Brain microvascular endothelial cell (primary cell): ENCODE measurements around the gene TMED6.

Experiments used
- DNase-seq: peaks from one replicate; pipeline ENCODE4 v3.0.0-alpha.2; 2020
- H3K27ac ChIP-seq: fragments of 250-450 bp; sonication (Bioruptor Pico); 2 replicates; pipeline ENCODE4 v1.5.1; 2020; ENCODE audit warnings: mild to moderate bottlenecking, moderate library complexity
- H3K27me3 ChIP-seq: fragments of 250-450 bp; sonication (Bioruptor Pico); replicated peaks from 2 replicates; pipeline ENCODE4 v1.5.1; 2020; ENCODE audit warnings: mild to moderate bottlenecking
- H3K36me3 ChIP-seq: fragments of 250-450 bp; sonication (Bioruptor Pico); replicated peaks from 2 replicates; pipeline ENCODE4 v1.5.1; 2020; ENCODE audit warnings: mild to moderate bottlenecking
- H3K4me3 ChIP-seq: 2 replicates; pipeline ENCODE4 v1.5.1; 2011; ENCODE audit warnings: low read depth, mild to moderate bottlenecking, control low read depth, low read length, moderate library complexity
- CTCF ChIP-seq: IDR thresholded peaks from 2 replicates; pipeline ENCODE4 v1.5.1; 2011; ENCODE audit warnings: low read depth, mild to moderate bottlenecking, moderate library complexity, low read length, control low read depth, inconsistent platforms; ENCODE audit errors: missing control alignments
- in situ Hi-C: cut with HindIII; loops from 2 replicates; pipeline ENCODE4 v1.10.0; 2017; ENCODE audit warnings: low sequenced_read_pairs, low pct_ligation_motif_present

The TMED6 gene

GRCh38 chr16:69350536-69351133 lies 951 bp downstream of the TMED6 start:
- TF ChIP-seq CTCF: no peak

GRCh38 chr16:69349536-69349935 lies 2.0 kb downstream of the TMED6 start:
- no peak for TF ChIP-seq CTCF
- Histone ChIP-seq H3K4me3 (no peak overlapping the region), H3K27me3 (no peaks in the 10 kb centered on the region), H3K27ac (no peak overlapping the region), H3K36me3 (no peaks in the 10 kb centered on the region)
- in situ Hi-C loops: no loop called here
- DNase-seq: no peak

More at GRCh38 chr16:69350536-69351133, 951 bp downstream of the TMED6 start:
- in situ Hi-C loops: no loop called here
- Histone ChIP-seq H3K4me3 (no peak overlapping the region), H3K36me3 (no peaks in the 10 kb centered on the region), H3K27ac (no peak overlapping the region), H3K27me3 (no peaks in the 10 kb centered on the region)
- DNase-seq: no peak

- H3K36me3 ChIP-seq: peaks cover 3% of the 10 kb centered on the region
- H3K27ac ChIP-seq: no peak overlapping the region
- H3K27me3 ChIP-seq: no peaks in the 10 kb centered on the region
- no peak overlapping the region for H3K4me3 ChIP-seq
- in situ Hi-C loops: no loop called here
- TF ChIP-seq CTCF: no peak
- DNase-seq: no peak
Measured at GRCh38 chr16:69348222-69348621, 3.4 kb downstream of the TMED6 start.

- Histone ChIP-seq H3K36me3 (peaks cover 10% of the 10 kb centered on the region), H3K27me3 (no peaks in the 10 kb centered on the region), H3K4me3 (no peak overlapping the region), H3K27ac (no peak overlapping the region)
- in situ Hi-C loops: no loop called here
- no peak for TF ChIP-seq CTCF
- no peak for DNase-seq
Measured at GRCh38 chr16:69346683-69347082, 4.9 kb downstream of the TMED6 start.

- in situ Hi-C loops: no loop called here
- no peaks in the 10 kb centered on the region for H3K27me3 ChIP-seq
- H3K36me3 ChIP-seq: peaks cover 17% of the 10 kb centered on the region
- no peak for TF ChIP-seq CTCF
- H3K27ac ChIP-seq: no peak overlapping the region
- DNase-seq: no peak
- H3K4me3 ChIP-seq: no peak overlapping the region
Measured at GRCh38 chr16:69345923-69346322, 5.7 kb downstream of the TMED6 start.

GRCh38 chr16:69344171-69344570 lies 7.4 kb downstream of the TMED6 start:
- H3K4me3 ChIP-seq: no peak overlapping the region
- in situ Hi-C loops: no loop called here
- peaks cover 17% of the 10 kb centered on the region for H3K36me3 ChIP-seq

More at GRCh38 chr16:69344171-69344570, 7.4 kb downstream of the TMED6 start:
- TF ChIP-seq CTCF: no peak
- Histone ChIP-seq H3K27ac (no peak overlapping the region), H3K27me3 (no peaks in the 10 kb centered on the region)
- DNase-seq: no peak
